H1 (cell line): ENCODE data around the gene ETV1. TPM values are rescaled to one million over a fixed set of nuclear protein-coding genes. Genes with fewer than 3 reads are reported as not detected.

Source experiments
- CTCF ChIA-PET: fragments of 300-600 bp; sonication (Branson Sonifier 250); formaldehyde crosslinking; loops from one replicate; lab custom pipeline; 2021; ENCODE audit not compliant: partially characterized antibody; lab: Charles Lee
- POLR2A ChIA-PET: fragments of 300-600 bp; sonication (Branson Sonifier 250); formaldehyde crosslinking; loops from one replicate; lab custom pipeline; 2021; ENCODE audit warnings: inconsistent platforms; ENCODE audit not compliant: partially characterized antibody; lab: Charles Lee
- DNase-seq, 2 experiments: peaks; one replicate each; pipeline versions ENCODE4 v3.0.0 to v3.0.0-alpha.2; 2010 to 2022; ENCODE audit warnings: low spot score in 2 of 2, low read depth in 1 of 2, mixed read lengths in 1 of 2
- FAIRE-seq: peaks from 2 replicates; lab custom pipeline; 2011; peaks lifted over from hg19 to GRCh38; lab: Jason Lieb, UNC
- H2AFZ ChIP-seq: 2 replicates; pipeline ENCODE4 v1.8.1; 2012; ENCODE audit warnings: low read length, inconsistent platforms
- H2AK5ac ChIP-seq: 2 replicates; pipeline ENCODE4 v1.6.1; 2013; ENCODE audit warnings: low read depth, low read length
- H2BK120ac ChIP-seq: replicated peaks from 2 replicates; pipeline ENCODE3; 2013; ENCODE audit warnings: low read depth, low read length, inconsistent platforms
- H2BK12ac ChIP-seq: 2 replicates; pipeline ENCODE4 v1.6.1; 2013; ENCODE audit warnings: low read depth, low read length
- H2BK15ac ChIP-seq: 2 replicates; pipeline ENCODE4 v1.6.1; 2013; ENCODE audit warnings: low read length
- H2BK20ac ChIP-seq: 2 replicates; pipeline ENCODE4 v1.6.1; 2013; ENCODE audit warnings: low read length
- H2BK5ac ChIP-seq: 2 replicates; pipeline ENCODE4 v1.6.1; 2013; ENCODE audit warnings: low read depth, low read length
- H3K14ac ChIP-seq: 2 replicates; pipeline ENCODE4 v1.6.1; 2013; ENCODE audit warnings: inconsistent platforms; ENCODE audit not compliant: insufficient read length
- H3K18ac ChIP-seq: 2 replicates; pipeline ENCODE4 v1.6.1; 2013; ENCODE audit warnings: low read length; ENCODE audit errors: extremely low read depth
- H3K23ac ChIP-seq: 2 replicates; pipeline ENCODE4 v1.6.1; 2013; ENCODE audit warnings: inconsistent platforms; ENCODE audit not compliant: insufficient read length
- H3K23me2 ChIP-seq: 2 replicates; pipeline ENCODE4 v1.6.1; 2013; ENCODE audit warnings: low read depth, low read length
- H3K27ac ChIP-seq: 2 replicates; pipeline ENCODE4 v1.6.1; 2011; ENCODE audit warnings: low read depth, low read length, inconsistent platforms
- H3K27me3 ChIP-seq, 4 experiments: replicated peaks in 1 of 4; 1 replicate in 1 of 4; 2 replicates in 3 of 4; pipeline versions ENCODE4 v1.6.1 to v1.8.1; 2011 to 2013; ENCODE audit warnings: low read length in 3 of 4, mild to moderate bottlenecking in 3 of 4, inconsistent platforms in 2 of 4, mixed read lengths in 2 of 4, moderate library complexity in 1 of 4; ENCODE audit not compliant: control insufficient read depth in 3 of 4, insufficient read depth in 3 of 4; ENCODE audit errors: extremely low read depth in 1 of 4
- H3K36me3 ChIP-seq, 4 experiments: 2 replicates each; pipeline versions ENCODE4 v1.6.1 to v1.8.1; 2011 to 2013; ENCODE audit warnings: mild to moderate bottlenecking in 4 of 4, low read length in 3 of 4, moderate library complexity in 2 of 4, control low read depth in 1 of 4, inconsistent platforms in 1 of 4; ENCODE audit not compliant: insufficient read depth in 4 of 4, control insufficient read depth in 2 of 4
- H3K4ac ChIP-seq: replicated peaks from 2 replicates; pipeline ENCODE3; 2013; ENCODE audit warnings: low read length, low read depth, mixed read lengths, inconsistent platforms; ENCODE audit not compliant: insufficient read length
- H3K4me1 ChIP-seq, 4 experiments: replicated peaks in 1 of 4; 1 replicate in 1 of 4; 2 replicates in 3 of 4; pipeline versions ENCODE4 v1.6.1 to v1.8.1; 2011 to 2013; ENCODE audit warnings: low read length in 3 of 4, inconsistent platforms in 2 of 4, mixed read lengths in 1 of 4; ENCODE audit not compliant: insufficient read depth in 4 of 4, control insufficient read depth in 3 of 4
- H3K4me2 ChIP-seq, 2 experiments: 2 replicates each; pipeline versions ENCODE4 v1.6.1 to v1.8.1; 2011 to 2013; ENCODE audit warnings: low read depth in 2 of 2, low read length in 2 of 2, control low read depth in 1 of 2, inconsistent platforms in 1 of 2, mild to moderate bottlenecking in 1 of 2; ENCODE audit not compliant: insufficient read depth in 1 of 2
- H3K4me3 ChIP-seq, 4 experiments: fragments of 200-600, 300-600 bp in 1 of 4; sonication (generic), shearing (Covaris generic), sonication (Bioruptor Twin) in 1 of 4; 2 replicates each; pipeline versions ENCODE4 v1.5.1 to v1.8.1; 2011 to 2016; ENCODE audit warnings: low read length in 4 of 4, low read depth in 3 of 4, control low read depth in 2 of 4, inconsistent platforms in 2 of 4, mild to moderate bottlenecking in 2 of 4, mixed read lengths in 1 of 4, moderate library complexity in 1 of 4; ENCODE audit not compliant: insufficient read depth in 2 of 4; ENCODE audit errors: extremely low read depth in 1 of 4
- H3K56ac ChIP-seq: replicated peaks from 2 replicates; pipeline ENCODE3; 2013; ENCODE audit warnings: low read depth, mild to moderate bottlenecking, mixed read lengths, low read length, inconsistent platforms; ENCODE audit not compliant: insufficient read length
- H3K79me1 ChIP-seq: 2 replicates; pipeline ENCODE4 v1.6.1; 2013; ENCODE audit warnings: low read depth, low read length, control low read depth
- H3K79me2 ChIP-seq, 2 experiments: 2 replicates each; pipeline versions ENCODE4 v1.6.1 to v1.8.1; 2012 to 2013; ENCODE audit warnings: low read length in 2 of 2, mild to moderate bottlenecking in 2 of 2, inconsistent platforms in 1 of 2; ENCODE audit not compliant: insufficient read depth in 2 of 2, control insufficient read depth in 1 of 2
- H3K9ac ChIP-seq, 4 experiments: replicated peaks in 1 of 4; 1 replicate in 1 of 4; 2 replicates in 3 of 4; pipeline versions ENCODE4 v1.6.1 to v1.8.1; 2011 to 2013; ENCODE audit warnings: low read depth in 3 of 4, low read length in 3 of 4, control low read depth in 2 of 4, mild to moderate bottlenecking in 2 of 4, moderate library complexity in 2 of 4, inconsistent platforms in 1 of 4; ENCODE audit errors: extremely low read depth in 1 of 4
- H3K9me3 ChIP-seq, 2 experiments: 2 replicates each; pipeline versions ENCODE4 v1.6.1 to v1.8.1; 2012 to 2013; ENCODE audit warnings: mild to moderate bottlenecking in 2 of 2, moderate library complexity in 2 of 2, control low read depth in 1 of 2, inconsistent platforms in 1 of 2, low read depth in 1 of 2, low read length in 1 of 2, mixed read lengths in 1 of 2; ENCODE audit not compliant: insufficient read depth in 2 of 2
- H4K20me1 ChIP-seq, 2 experiments: replicated peaks in 1 of 2; 2 replicates each; pipeline versions ENCODE3 to v1.8.1; 2011 to 2013; ENCODE audit warnings: inconsistent platforms in 2 of 2, low read length in 2 of 2, mild to moderate bottlenecking in 1 of 2; ENCODE audit not compliant: insufficient read depth in 2 of 2, control insufficient read depth in 1 of 2
- H4K5ac ChIP-seq: 2 replicates; pipeline ENCODE4 v1.6.1; 2013; ENCODE audit warnings: low read length, low read depth, mixed read lengths, inconsistent platforms; ENCODE audit not compliant: insufficient read length
- H4K8ac ChIP-seq: 2 replicates; pipeline ENCODE4 v1.8.0; 2013; ENCODE audit warnings: mild to moderate bottlenecking, moderate library complexity, low read length, inconsistent platforms; ENCODE audit not compliant: insufficient read depth; ENCODE audit errors: extremely low read depth
- H4K91ac ChIP-seq: replicated peaks from 2 replicates; pipeline ENCODE3; 2013; ENCODE audit warnings: low read length, mixed read lengths, inconsistent platforms; ENCODE audit not compliant: insufficient read length
- ATF3 ChIP-seq: IDR thresholded peaks from 2 replicates; pipeline ENCODE4 v1.6.1; 2011; ENCODE audit warnings: low read depth, mild to moderate bottlenecking, low read length; ENCODE audit not compliant: insufficient read depth
- CTCF ChIP-seq, 3 experiments: IDR thresholded peaks; 1 replicate in 2 of 3; 2 replicates in 1 of 3; pipeline versions ENCODE4 v1.5.1 to v1.6.1; 2011; ENCODE audit warnings: low read length in 3 of 3, mild to moderate bottlenecking in 3 of 3, inconsistent platforms in 2 of 3, low read depth in 1 of 3, moderate library complexity in 1 of 3; ENCODE audit not compliant: insufficient read depth in 1 of 3; ENCODE audit errors: control extremely low read depth in 1 of 3
- JUND ChIP-seq: IDR thresholded peaks from 2 replicates; pipeline ENCODE4 v1.6.1; 2011; ENCODE audit warnings: mild to moderate bottlenecking, improper control_type of control experiment, low read length
- KDM4A ChIP-seq: IDR thresholded peaks from one replicate; pipeline ENCODE4 v1.7.1; 2012; ENCODE audit warnings: low read depth, mild to moderate bottlenecking, moderate library complexity, low read length, inconsistent platforms; ENCODE audit not compliant: severe bottlenecking
- KDM5A ChIP-seq: fragments of 200-600 bp; IDR thresholded peaks from 2 replicates; pipeline ENCODE4 v1.7.1; 2012; ENCODE audit warnings: mild to moderate bottlenecking, low read length, inconsistent platforms, mixed read lengths
- MAFK ChIP-seq: IDR thresholded peaks from 2 replicates; pipeline ENCODE4 v1.6.1; 2012; ENCODE audit warnings: low read depth, mild to moderate bottlenecking, improper control_type of control experiment, low read length
- NRF1 ChIP-seq: IDR thresholded peaks from 2 replicates; pipeline ENCODE4 v1.6.1; 2011; ENCODE audit warnings: mild to moderate bottlenecking, low read depth, low read length, improper control_type of control experiment
- RBBP5 ChIP-seq: IDR thresholded peaks from 2 replicates; pipeline ENCODE4 v1.7.1; 2012; ENCODE audit warnings: low read depth, mild to moderate bottlenecking, inconsistent platforms, low read length, moderate library complexity, borderline replicate concordance
- SIX5 ChIP-seq: IDR thresholded peaks from 2 replicates; pipeline ENCODE4 v1.6.1; 2011; ENCODE audit warnings: mild to moderate bottlenecking, low read depth, low read length
- SP2 ChIP-seq: IDR thresholded peaks from 2 replicates; pipeline ENCODE4 v1.6.1; 2012; ENCODE audit warnings: mild to moderate bottlenecking, low read length, inconsistent platforms
- SUZ12 ChIP-seq: fragments of 200-600 bp; sonication (generic); IDR thresholded peaks from 2 replicates; pipeline ENCODE4 v1.6.1; 2012; ENCODE audit warnings: mild to moderate bottlenecking, inconsistent platforms, low read length, moderate library complexity, mixed read lengths
- WGBS, 2 experiments: shearing (Covaris generic) in 1 of 2; methylation state at CpG; one replicate each; pipeline versions ENCODE4 v1.1.6 to v1.1.7; 2013 to 2015; ENCODE audit warnings: low lambda C conversion rate in 2 of 2, mixed read lengths in 2 of 2, inconsistent platforms in 1 of 2, low coverage in 1 of 2, missing lambda C conversion rate in 1 of 2; ENCODE audit not compliant: insufficient replicate concordance in 2 of 2, insufficient coverage in 1 of 2, insufficient read length in 1 of 2; ENCODE audit errors: extremely low coverage in 1 of 2, missing lambda C conversion rate in 1 of 2; 5-methylcytosine and 5-hydroxymethylcytosine counted together
- polyA plus RNA-seq, 7 experiments: library from polyadenylated mRNA; depleted of rRNA in 3 of 7; stranded (reverse) in 5 of 7; unstranded in 2 of 7; fragments of >200 nt in 5 of 7; fragments of 200-250 nt in 2 of 7; gene quantifications; 1 replicate in 5 of 7; 2 replicates in 1 of 7; 4 replicates in 1 of 7; pipeline versions ENCODE4 v1.2.1 to v1.2.3, GENCODE V29; 2011 to 2013; ENCODE audit warnings: missing spikeins in 2 of 7, mixed read lengths in 2 of 7
- total RNA-seq: library from RNA; stranded (reverse); fragmentation: NEBNext Ultra II Directional; extraction: Animal tissue kit (Norgen Biotek cat#: 25700); gene quantifications from 2 replicates; pipeline ENCODE4 v1.2.1, GENCODE V29; 2021

The ETV1 gene
- total and polyA plus RNA-seq, 2 of the 8 experiments (the other 6 are each of a cell fraction or from before 2014, with no cell fraction given), result 58.3 to 91.2 TPM

- ChIA-PET CTCF (no interaction called here), POLR2A (interaction anchor here (1.8 kb wide), 1 partner anchor 9 kb away, joined by 3 read pairs; no protein-coding TSS in a partner anchor)
- Histone ChIP-seq H3K4me1 (peaks cover 0 to 6% (median 2%) of the 10 kb centered on the region in 4 experiments; a peak in 4 of 7 replicates), H2BK120ac (no peak overlapping the region), H2BK20ac (no peak overlapping the region), H4K5ac (no peak overlapping the region), H3K9me3 (no peaks in the 10 kb centered on the region), H3K4me3 (no peak overlapping the region), H2BK5ac (no peak overlapping the region), H3K27me3 (no peaks in the 10 kb centered on the region), H3K4me2 (no peak overlapping the region), H2BK15ac (no peak overlapping the region), H4K91ac (no peak overlapping the region), H3K56ac (no peak overlapping the region), H4K20me1 (peaks cover 0 to 2% of the 10 kb centered on the region in 2 experiments), H3K23me2 (no peaks in the 10 kb centered on the region; the same call in 1 of the 2 replicates), H3K9ac (no peak overlapping the region), H2BK12ac (no peak overlapping the region), H3K79me2 (peaks cover 0 to 50% of the 10 kb centered on the region in 2 experiments; a peak in 2 of 4 replicates), H3K18ac (no peak overlapping the region), H3K27ac (no peak overlapping the region), H3K36me3 (peaks cover 0 to 2% (median under 1%) of the 10 kb centered on the region in 4 experiments; a peak in 1 of 8 replicates), H2AFZ (no peak overlapping the region), H4K8ac (no peak overlapping the region), H3K4ac (no peak overlapping the region), H3K23ac (no peak overlapping the region), H2AK5ac (no peak overlapping the region), H3K14ac (no peak overlapping the region), H3K79me1 (peaks cover 3% of the 10 kb centered on the region; the same call in 1 of the 2 replicates)
- no peak for DNase-seq
- FAIRE-seq, result no peak
- WGBS, 2 experiments, result 87% methylated on average over 3 of the region's 3 CpGs; no CpG with 5 or more reads in 1 of the 2 experiments
- no peak for TF ChIP-seq CTCF (IDR thresholded peaks at IDR 0.05; ENCODE audit: control extremely low read depth in 1 of 3, insufficient read depth in 1 of 3, low read depth in 1 of 3, low read length in 3 of 3)
- TF ChIP-seq KDM5A, result no peak
- no peak for TF ChIP-seq JUND
- no peak for TF ChIP-seq SP2
- TF ChIP-seq KDM4A, result no peak
- no peak for TF ChIP-seq ATF3
- no peak for TF ChIP-seq RBBP5
- TF ChIP-seq SIX5, result no peak
- TF ChIP-seq SUZ12, result no peak
- TF ChIP-seq MAFK, result no peak
- no peak for TF ChIP-seq NRF1
Observed at GRCh38 chr7:13953368-13953767, 36.1 kb downstream of the ETV1 start.
